Measurements from ENCODE around the gene RBFOX2.
"Not testable (repeated sequence)": the region's sequence is repeated elsewhere in the genome, so short reads cannot be mapped to it uniquely, and the experiment has no call there.

The RBFOX2 gene

DNA sequence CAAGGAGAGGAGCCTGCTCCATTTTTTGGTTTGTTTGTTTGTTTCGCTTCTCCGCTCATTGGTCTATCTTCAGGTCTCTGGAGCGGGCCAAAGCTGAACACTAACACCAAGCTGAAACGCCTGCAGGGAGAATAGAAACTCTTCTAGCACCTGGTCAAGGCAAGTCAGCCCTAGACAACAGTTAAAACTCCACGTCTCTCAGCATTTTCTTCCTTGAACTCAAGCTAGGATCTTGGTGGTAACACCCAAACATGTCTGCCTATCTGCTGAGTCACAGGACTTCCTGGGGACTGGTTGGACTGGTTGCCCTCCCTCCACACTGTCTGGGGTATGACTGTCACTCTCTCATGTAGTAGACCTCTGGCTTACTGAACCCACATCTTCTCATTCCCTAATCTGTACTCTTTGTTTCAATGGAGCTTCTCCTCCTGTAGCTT is 23.9 kb upstream of the RBFOX2 start:
- H3K4me2 ChIP-seq (ENCODE audit: low read length): no peak overlapping the region
- peaks cover 9% of the 10 kb centered on the region; the same call in 1 of the 2 replicates for H3K27me3 ChIP-seq (ENCODE audit: low read depth, low read length)
- TF ChIP-seq EZH2phosphoT487 (IDR thresholded peaks at IDR 0.05; ENCODE audit: low read depth): no peak
- TF ChIP-seq, protein P1, sequence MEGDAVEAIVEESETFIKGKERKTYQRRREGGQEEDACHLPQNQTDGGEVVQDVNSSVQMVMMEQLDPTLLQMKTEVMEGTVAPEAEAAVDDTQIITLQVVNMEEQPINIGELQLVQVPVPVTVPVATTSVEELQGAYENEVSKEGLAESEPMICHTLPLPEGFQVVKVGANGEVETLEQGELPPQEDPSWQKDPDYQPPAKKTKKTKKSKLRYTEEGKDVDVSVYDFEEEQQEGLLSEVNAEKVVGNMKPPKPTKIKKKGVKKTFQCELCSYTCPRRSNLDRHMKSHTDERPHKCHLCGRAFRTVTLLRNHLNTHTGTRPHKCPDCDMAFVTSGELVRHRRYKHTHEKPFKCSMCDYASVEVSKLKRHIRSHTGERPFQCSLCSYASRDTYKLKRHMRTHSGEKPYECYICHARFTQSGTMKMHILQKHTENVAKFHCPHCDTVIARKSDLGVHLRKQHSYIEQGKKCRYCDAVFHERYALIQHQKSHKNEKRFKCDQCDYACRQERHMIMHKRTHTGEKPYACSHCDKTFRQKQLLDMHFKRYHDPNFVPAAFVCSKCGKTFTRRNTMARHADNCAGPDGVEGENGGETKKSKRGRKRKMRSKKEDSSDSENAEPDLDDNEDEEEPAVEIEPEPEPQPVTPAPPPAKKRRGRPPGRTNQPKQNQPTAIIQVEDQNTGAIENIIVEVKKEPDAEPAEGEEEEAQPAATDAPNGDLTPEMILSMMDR (IDR thresholded peaks at IDR 0.05; ENCODE audit: low read depth, low read length): no peak
- no peaks in the 10 kb centered on the region for H3K4me1 ChIP-seq (ENCODE audit: low read length)
- no peaks in the 10 kb centered on the region for H4K20me1 ChIP-seq (ENCODE audit: insufficient read depth, low read length)
- H3K27ac ChIP-seq (ENCODE audit: low read length): no peak overlapping the region
- H3K79me2 ChIP-seq (ENCODE audit: low read length): no peaks in the 10 kb centered on the region
- H3K4me3 ChIP-seq (ENCODE audit: low read length): no peak overlapping the region
- H2AFZ ChIP-seq (ENCODE audit: low read depth, low read length): no peak overlapping the region
- H3K9me3 ChIP-seq (ENCODE audit: insufficient read depth, low read length): no peaks in the 10 kb centered on the region
- no peaks in the 10 kb centered on the region for H3K36me3 ChIP-seq (replicated peaks; ENCODE audit: low read depth, low read length)
- H3K9ac ChIP-seq (ENCODE audit: low read length): no peak overlapping the region

DNA sequence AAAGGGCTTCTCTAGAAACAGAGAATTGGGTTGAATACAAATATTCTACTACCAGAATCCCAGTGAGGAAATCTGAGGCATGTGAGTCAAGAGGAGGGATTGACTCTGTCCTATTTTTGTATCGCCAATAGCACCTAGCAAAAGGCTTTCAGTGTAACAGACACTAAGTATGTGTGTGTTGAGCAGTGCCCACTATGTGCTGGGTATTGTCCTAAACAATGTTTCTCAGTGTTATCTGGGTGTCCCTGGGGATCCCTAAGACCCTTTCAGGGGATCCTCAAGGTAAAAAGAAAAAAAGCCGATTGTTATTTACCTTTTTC is 21.0 kb upstream of the RBFOX2 start:
- Histone ChIP-seq H3K9ac (ENCODE audit: low read length) (no peak overlapping the region), H3K4me1 (ENCODE audit: low read length) (no peaks in the 10 kb centered on the region), H3K79me2 (ENCODE audit: low read length) (no peaks in the 10 kb centered on the region), H4K20me1 (ENCODE audit: insufficient read depth, low read length) (no peaks in the 10 kb centered on the region), H3K9me3 (ENCODE audit: insufficient read depth, low read length) (no peaks in the 10 kb centered on the region), H3K27me3 (ENCODE audit: low read depth, low read length) (no peaks in the 10 kb centered on the region), H3K4me2 (ENCODE audit: low read length) (no peak overlapping the region), H2AFZ (ENCODE audit: low read depth, low read length) (no peak overlapping the region), H3K4me3 (ENCODE audit: low read length) (no peak overlapping the region), H3K36me3 (replicated peaks; ENCODE audit: low read depth, low read length) (no peaks in the 10 kb centered on the region), H3K27ac (ENCODE audit: low read length) (no peak overlapping the region)
- TF ChIP-seq, protein P1 (IDR thresholded peaks at IDR 0.05; ENCODE audit: low read depth, low read length): no peak
- TF ChIP-seq EZH2phosphoT487 (IDR thresholded peaks at IDR 0.05; ENCODE audit: low read depth): no peak

DNA sequence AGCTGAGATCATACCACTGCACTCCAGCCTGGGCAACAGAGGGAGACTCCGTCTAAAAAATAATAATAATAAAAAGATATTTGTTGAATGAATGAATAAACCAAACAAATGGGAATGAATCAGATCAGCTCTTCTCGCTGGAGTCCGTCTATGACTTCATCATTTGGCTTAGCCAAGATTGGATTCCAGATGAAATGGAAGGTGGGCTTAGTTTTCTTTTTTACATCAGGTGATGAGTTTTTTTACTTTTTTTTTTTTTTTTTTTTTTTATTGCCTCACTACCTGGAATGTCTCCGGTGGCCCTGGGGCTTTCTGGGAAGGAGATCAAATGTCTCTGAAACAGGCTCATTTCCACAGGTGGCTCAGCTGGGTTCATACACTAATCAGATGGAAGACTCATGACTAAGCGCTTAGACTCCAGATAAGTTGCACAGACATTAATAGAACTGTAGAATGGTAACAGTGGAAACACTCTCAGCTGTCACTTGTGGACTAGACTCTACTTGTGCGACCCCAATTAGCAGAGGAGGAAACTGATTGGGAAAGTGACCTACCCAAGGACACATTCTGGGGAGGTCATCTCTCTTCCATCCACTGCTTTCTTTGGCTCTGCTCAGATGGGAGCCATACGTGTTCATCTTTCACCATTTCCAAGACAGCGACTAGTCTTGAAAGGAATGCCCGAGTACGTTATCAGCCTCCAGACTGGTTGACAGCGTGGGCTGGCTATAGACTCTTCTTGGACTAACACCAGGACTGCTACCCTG is 20.5 kb upstream of the RBFOX2 start:
- Histone ChIP-seq H3K27ac (ENCODE audit: low read length) (no peak overlapping the region), H3K27me3 (ENCODE audit: low read depth, low read length) (no peaks in the 10 kb centered on the region), H2AFZ (ENCODE audit: low read depth, low read length) (no peak overlapping the region), H3K9ac (ENCODE audit: low read length) (no peak overlapping the region), H3K4me3 (ENCODE audit: low read length) (no peak overlapping the region), H3K4me1 (ENCODE audit: low read length) (no peaks in the 10 kb centered on the region), H3K79me2 (ENCODE audit: low read length) (no peaks in the 10 kb centered on the region), H3K36me3 (replicated peaks; ENCODE audit: low read depth, low read length) (no peaks in the 10 kb centered on the region), H3K9me3 (ENCODE audit: insufficient read depth, low read length) (no peaks in the 10 kb centered on the region), H4K20me1 (ENCODE audit: insufficient read depth, low read length) (no peaks in the 10 kb centered on the region), H3K4me2 (ENCODE audit: low read length) (no peak overlapping the region)
- TF ChIP-seq, protein P1 (IDR thresholded peaks at IDR 0.05; ENCODE audit: low read depth, low read length): no peak
- TF ChIP-seq EZH2phosphoT487 (IDR thresholded peaks at IDR 0.05; ENCODE audit: low read depth): no peak

DNA sequence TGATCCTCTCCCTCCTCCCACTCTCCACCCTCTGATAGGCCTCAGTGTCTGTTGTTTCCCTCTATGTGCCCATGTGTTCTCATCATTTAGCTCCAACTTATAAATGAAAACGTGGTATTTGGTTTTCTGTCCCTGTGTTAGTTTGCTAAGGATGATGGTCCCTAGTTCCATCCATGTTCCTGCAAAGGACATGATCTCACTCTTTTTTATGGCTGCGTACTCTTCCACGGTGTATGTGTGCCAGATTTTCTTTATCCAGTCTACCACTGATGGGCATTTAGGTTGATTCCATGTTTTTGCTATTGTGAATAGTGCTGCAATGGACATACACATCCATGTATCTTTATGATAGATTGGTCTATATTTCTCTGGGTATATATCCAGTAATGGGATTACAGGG is 15.9 kb upstream of the RBFOX2 start:
- H3K36me3 ChIP-seq (replicated peaks; ENCODE audit: low read depth, low read length); H3K4me2 ChIP-seq (ENCODE audit: low read length); H3K9me3 ChIP-seq (ENCODE audit: insufficient read depth, low read length); H4K20me1 ChIP-seq (ENCODE audit: insufficient read depth, low read length); H3K27ac ChIP-seq (ENCODE audit: low read length); H3K4me1 ChIP-seq (ENCODE audit: low read length); H3K79me2 ChIP-seq (ENCODE audit: low read length); H3K4me3 ChIP-seq (ENCODE audit: low read length); H3K9ac ChIP-seq (ENCODE audit: low read length); H2AFZ ChIP-seq (ENCODE audit: low read depth, low read length): not testable (repeated sequence)
- peaks cover 23% of the 10 kb centered on the region for H3K27me3 ChIP-seq (ENCODE audit: low read depth, low read length)

Measured in OCI-LY3 (cell line).